Fibroblast of the conjunctiva (primary cell): ENCODE results near the gene JAG2.

ENCODE experiments used
- DNase-seq: peaks from one replicate; pipeline ENCODE4 v3.0.0-alpha.2; 2010; ENCODE audit warnings: low read depth

Gene JAG2

DNA sequence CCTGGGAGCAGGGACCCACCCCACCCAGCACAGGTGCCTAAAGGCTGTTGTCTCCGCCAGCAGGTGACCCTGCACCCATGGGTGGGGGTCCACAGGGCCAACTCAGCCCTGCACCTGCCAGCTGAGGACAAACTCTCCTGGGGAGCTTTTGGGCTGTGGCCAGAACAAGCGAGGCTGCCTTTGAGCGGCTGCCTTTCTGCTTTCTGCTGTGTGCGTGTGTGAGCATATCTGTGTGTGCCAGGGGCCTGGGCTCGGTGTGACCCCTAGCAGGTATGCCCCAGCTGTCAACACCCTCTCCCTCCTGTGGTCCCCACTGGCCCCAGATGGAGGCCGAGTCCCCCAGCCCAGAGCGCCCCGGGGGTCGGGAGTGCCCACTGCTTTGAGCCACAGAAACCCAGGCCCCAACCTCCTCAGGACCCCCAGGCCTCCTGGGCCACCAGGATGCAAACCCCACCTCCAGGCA lies 77.5 kb downstream of the JAG2 start:
- DNase-seq = no peak
